ENCODE measurements around the gene RRP1.

Gene RRP1

DNA sequence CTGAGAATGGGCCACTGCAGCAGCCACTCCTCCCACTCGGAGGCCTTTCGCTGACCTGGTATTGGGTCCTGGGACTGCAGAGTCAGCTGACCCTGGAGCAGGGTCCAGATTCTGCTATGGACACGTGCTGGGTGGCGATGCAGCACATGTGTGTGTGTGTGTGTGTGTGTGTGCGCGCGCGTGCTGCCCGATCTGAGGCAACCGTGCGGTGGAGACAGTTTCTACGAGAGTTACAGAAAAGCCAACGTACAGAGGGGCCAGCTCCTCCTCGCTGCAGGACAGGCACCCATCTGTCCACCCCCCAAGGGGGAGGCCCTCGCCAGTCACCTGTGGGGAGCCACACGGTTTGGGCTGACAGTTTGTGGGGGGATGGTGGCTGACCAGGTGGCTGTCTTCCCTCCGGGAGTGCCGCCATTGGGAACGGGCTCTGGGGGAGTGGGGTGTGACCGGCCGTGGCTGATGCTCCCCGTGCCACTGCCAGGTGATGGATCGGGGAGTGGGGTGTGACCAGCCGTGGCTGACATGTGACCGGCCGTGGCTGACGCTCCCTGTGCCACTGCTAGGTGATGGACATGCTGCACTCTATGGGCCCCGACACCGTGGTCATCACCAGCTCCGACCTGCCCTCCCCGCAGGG is 37.3 kb upstream of the RRP1 start:
- Histone ChIP-seq H3K36me3 (ENCODE audit: control insufficient read depth in 1 of 2, insufficient read depth in 2 of 2, low read length in 2 of 2) (peaks cover 37 to 89% of the 10 kb centered on the region in 2 donors), H3K4me1 (ENCODE audit: control insufficient read depth in 1 of 2, insufficient read depth in 2 of 2, low read length in 2 of 2) (no peaks in the 10 kb centered on the region), H3K27ac (ENCODE audit: low read length) (no peak overlapping the region), H3K9me3 (ENCODE audit: control insufficient read depth in 1 of 2, low read length in 2 of 2) (no peaks in the 10 kb centered on the region), H3K4me3 (ENCODE audit: low read depth in 1 of 2, low read length in 2 of 2) (no peak overlapping the region), H3K27me3 (ENCODE audit: low read depth, low read length) (no peaks in the 10 kb centered on the region)

GRCh38 chr21:43752758-43753438 is 36.5 kb upstream of the RRP1 start:
- no peaks in the 10 kb centered on the region for H3K9me3 ChIP-seq (ENCODE audit: control insufficient read depth in 1 of 2, low read length in 2 of 2)
- no peak overlapping the region for H3K27ac ChIP-seq (ENCODE audit: low read length)
- peaks cover 32 to 82% of the 10 kb centered on the region in 2 donors for H3K36me3 ChIP-seq (ENCODE audit: control insufficient read depth in 1 of 2, insufficient read depth in 2 of 2, low read length in 2 of 2)
- H3K4me1 ChIP-seq (ENCODE audit: control insufficient read depth in 1 of 2, insufficient read depth in 2 of 2, low read length in 2 of 2), result peaks cover 0 to 4% of the 10 kb centered on the region in 2 donors
- no peak overlapping the region for H3K4me3 ChIP-seq (ENCODE audit: low read depth in 1 of 2, low read length in 2 of 2)
- no peaks in the 10 kb centered on the region for H3K27me3 ChIP-seq (ENCODE audit: low read depth, low read length)

DNA sequence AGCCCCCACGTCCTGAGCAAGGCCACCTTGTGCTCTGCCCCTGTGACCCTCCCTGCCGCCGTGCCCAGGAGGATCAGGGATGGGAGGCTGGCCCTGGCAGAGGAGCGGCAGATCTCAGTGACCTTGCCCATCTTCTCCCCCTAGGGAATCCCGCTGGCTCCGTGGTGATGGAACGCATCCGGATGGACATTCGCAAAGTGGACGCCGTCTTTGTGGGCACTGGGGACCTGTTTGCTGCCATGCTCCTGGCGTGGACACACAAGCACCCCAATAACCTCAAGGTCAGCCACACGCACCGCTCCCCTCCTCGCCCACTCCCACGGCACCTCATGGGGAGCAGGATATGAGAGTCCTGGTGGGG is 36.0 kb upstream of the RRP1 start:
- no peak overlapping the region for H3K4me3 ChIP-seq (ENCODE audit: low read depth in 1 of 2, low read length in 2 of 2)
- no peaks in the 10 kb centered on the region for H3K27me3 ChIP-seq (ENCODE audit: low read depth, low read length)
- H3K27ac ChIP-seq (ENCODE audit: low read length), result no peak overlapping the region
- peaks cover 0 to 4% of the 10 kb centered on the region in 2 donors for H3K4me1 ChIP-seq (ENCODE audit: control insufficient read depth in 1 of 2, insufficient read depth in 2 of 2, low read length in 2 of 2)
- no peaks in the 10 kb centered on the region for H3K9me3 ChIP-seq (ENCODE audit: control insufficient read depth in 1 of 2, low read length in 2 of 2)
- H3K36me3 ChIP-seq (ENCODE audit: control insufficient read depth in 1 of 2, insufficient read depth in 2 of 2, low read length in 2 of 2), result peaks cover 32 to 77% of the 10 kb centered on the region in 2 donors

DNA sequence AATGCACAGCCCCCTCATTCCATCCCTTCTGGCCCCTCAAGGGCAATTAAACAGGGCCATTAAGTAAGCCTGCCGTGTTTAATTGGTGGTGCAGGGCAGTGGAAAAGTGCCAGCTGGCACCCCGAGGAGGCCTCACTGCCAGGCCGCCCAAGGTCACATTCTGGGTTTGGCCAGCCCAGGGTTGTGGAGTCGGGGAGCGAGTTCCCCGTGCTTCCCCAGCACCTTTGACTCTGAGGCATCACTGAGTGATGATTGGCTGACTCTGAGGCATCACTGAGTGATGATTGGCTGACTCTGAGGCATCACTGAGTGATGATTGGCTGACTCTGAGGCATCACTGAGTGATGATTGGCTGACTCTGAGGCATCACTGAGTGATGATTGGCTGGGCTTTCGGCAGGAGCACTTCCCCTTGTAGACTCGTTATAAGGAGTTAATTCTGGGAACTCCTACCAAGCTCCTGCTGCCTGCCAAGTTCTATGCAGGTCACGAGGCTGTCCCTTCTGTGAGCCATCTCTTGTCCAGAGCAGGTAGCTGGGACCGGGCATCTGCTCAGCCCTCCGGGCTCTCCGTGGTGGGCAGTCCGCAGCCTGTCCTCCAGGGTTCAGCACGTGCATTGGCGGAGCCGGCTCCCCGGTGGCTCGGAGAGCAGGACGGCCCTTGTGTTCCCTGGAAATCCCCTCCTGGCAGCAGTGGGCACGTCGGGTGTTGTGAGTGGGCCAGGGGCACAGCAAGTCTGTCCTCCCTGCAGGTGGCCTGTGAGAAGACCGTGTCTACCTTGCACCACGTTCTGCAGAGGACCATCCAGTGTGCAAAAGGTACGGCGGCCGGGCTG is 34.2 kb upstream of the RRP1 start:
- no peak overlapping the region for H3K4me3 ChIP-seq (ENCODE audit: low read depth in 1 of 2, low read length in 2 of 2)
- peaks cover 0 to 4% of the 10 kb centered on the region in 2 donors for H3K4me1 ChIP-seq (ENCODE audit: control insufficient read depth in 1 of 2, insufficient read depth in 2 of 2, low read length in 2 of 2)
- H3K27ac ChIP-seq (ENCODE audit: low read length), result no peak overlapping the region
- H3K36me3 ChIP-seq (ENCODE audit: control insufficient read depth in 1 of 2, insufficient read depth in 2 of 2, low read length in 2 of 2), result peaks cover 37 to 61% of the 10 kb centered on the region in 2 donors
- H3K9me3 ChIP-seq (ENCODE audit: control insufficient read depth in 1 of 2, low read length in 2 of 2), result no peaks in the 10 kb centered on the region
- no peaks in the 10 kb centered on the region for H3K27me3 ChIP-seq (ENCODE audit: low read depth, low read length)

- H3K9me3 ChIP-seq (ENCODE audit: control insufficient read depth in 1 of 2, low read length in 2 of 2), result no peaks in the 10 kb centered on the region
- no peak overlapping the region for H3K4me3 ChIP-seq (ENCODE audit: low read depth in 1 of 2, low read length in 2 of 2)
- no peaks in the 10 kb centered on the region for H3K27me3 ChIP-seq (ENCODE audit: low read depth, low read length)
- peaks cover 0 to 4% of the 10 kb centered on the region in 2 donors for H3K4me1 ChIP-seq (ENCODE audit: control insufficient read depth in 1 of 2, insufficient read depth in 2 of 2, low read length in 2 of 2)
- H3K36me3 ChIP-seq (ENCODE audit: control insufficient read depth in 1 of 2, insufficient read depth in 2 of 2, low read length in 2 of 2), result peaks cover 29 to 57% of the 10 kb centered on the region in 2 donors
- no peak overlapping the region for H3K27ac ChIP-seq (ENCODE audit: low read length)
Observed at GRCh38 chr21:43755820-43756594, 33.4 kb upstream of the RRP1 start.

- Histone ChIP-seq H3K4me3 (ENCODE audit: low read depth in 1 of 2, low read length in 2 of 2) (no peak overlapping the region), H3K27ac (ENCODE audit: low read length) (no peak overlapping the region), H3K27me3 (ENCODE audit: low read depth, low read length) (no peaks in the 10 kb centered on the region), H3K4me1 (ENCODE audit: control insufficient read depth in 1 of 2, insufficient read depth in 2 of 2, low read length in 2 of 2) (peaks cover 0 to 4% of the 10 kb centered on the region in 2 donors), H3K36me3 (ENCODE audit: control insufficient read depth in 1 of 2, insufficient read depth in 2 of 2, low read length in 2 of 2) (peaks cover 29 to 57% of the 10 kb centered on the region in 2 donors), H3K9me3 (ENCODE audit: control insufficient read depth in 1 of 2, low read length in 2 of 2) (no peaks in the 10 kb centered on the region)
Observed at GRCh38 chr21:43757601-43758000, 31.8 kb upstream of the RRP1 start.

DNA sequence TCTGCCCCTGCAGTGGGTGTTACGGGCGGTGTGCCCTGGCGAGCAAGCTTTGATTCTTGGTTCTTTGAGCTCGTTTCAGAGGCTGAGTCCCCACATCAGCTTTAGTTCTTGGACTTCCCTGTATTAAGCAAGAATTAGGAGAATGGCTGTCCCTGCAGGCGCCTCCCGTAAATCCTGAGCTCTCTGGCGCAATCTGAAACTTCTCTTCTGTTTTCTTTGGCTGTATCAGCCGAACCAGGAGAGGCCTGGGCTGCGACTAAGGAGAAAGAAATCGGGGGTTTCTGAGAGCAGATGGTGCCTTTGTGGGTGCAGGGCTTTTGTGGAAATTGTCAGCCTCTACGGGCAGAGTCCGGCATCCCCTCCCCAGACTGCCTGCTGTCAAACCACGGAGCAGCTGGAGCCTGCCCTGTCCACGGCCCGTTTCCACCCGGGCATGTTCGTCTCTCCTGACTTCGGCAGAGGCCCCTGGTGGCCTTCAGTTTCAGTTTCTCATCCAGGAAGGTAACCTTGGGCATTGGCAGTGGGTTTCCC is 31.2 kb upstream of the RRP1 start:
- Histone ChIP-seq H3K4me1 (ENCODE audit: control insufficient read depth in 1 of 2, insufficient read depth in 2 of 2, low read length in 2 of 2) (peaks cover 0 to 4% of the 10 kb centered on the region in 2 donors), H3K9me3 (ENCODE audit: control insufficient read depth in 1 of 2, low read length in 2 of 2) (no peaks in the 10 kb centered on the region), H3K36me3 (ENCODE audit: control insufficient read depth in 1 of 2, insufficient read depth in 2 of 2, low read length in 2 of 2) (peaks cover 29 to 57% of the 10 kb centered on the region in 2 donors), H3K27ac (ENCODE audit: low read length) (peak overlapping the region; percentile 65), H3K27me3 (ENCODE audit: low read depth, low read length) (no peaks in the 10 kb centered on the region), H3K4me3 (ENCODE audit: low read depth in 1 of 2, low read length in 2 of 2) (peak overlapping the region; percentile 21 to 33)

- Histone ChIP-seq H3K27ac (ENCODE audit: low read length) (peak overlapping the region; percentile 65), H3K9me3 (ENCODE audit: control insufficient read depth in 1 of 2, low read length in 2 of 2) (no peaks in the 10 kb centered on the region), H3K36me3 (ENCODE audit: control insufficient read depth in 1 of 2, insufficient read depth in 2 of 2, low read length in 2 of 2) (peaks cover 23 to 50% of the 10 kb centered on the region in 2 donors), H3K27me3 (ENCODE audit: low read depth, low read length) (no peaks in the 10 kb centered on the region), H3K4me3 (ENCODE audit: low read depth in 1 of 2, low read length in 2 of 2) (peak overlapping the region; percentile 21 to 33), H3K4me1 (ENCODE audit: control insufficient read depth in 1 of 2, insufficient read depth in 2 of 2, low read length in 2 of 2) (peaks cover 0 to 4% of the 10 kb centered on the region in 2 donors)
Observed at GRCh38 chr21:43758811-43759210, 30.6 kb upstream of the RRP1 start.

DNA sequence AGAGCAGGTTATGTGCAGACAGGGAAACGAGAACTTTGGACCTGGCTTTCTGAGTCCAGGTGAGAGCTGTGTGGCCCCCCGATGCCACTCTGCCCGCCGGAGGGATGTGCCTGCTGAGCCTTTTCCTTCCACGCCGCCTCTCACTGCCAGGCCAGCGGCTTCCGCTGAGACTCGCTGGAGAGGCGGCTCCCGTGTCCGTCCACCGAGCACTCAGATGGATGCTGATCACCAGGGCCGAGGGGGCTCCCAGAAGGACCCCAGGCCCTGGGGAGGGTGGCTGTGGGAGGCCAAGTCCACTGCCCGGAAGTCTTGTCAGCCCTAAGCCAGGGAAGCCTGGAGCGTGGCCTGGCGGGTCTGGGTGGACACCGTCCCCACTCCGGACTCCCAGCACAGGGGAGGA is 29.7 kb upstream of the RRP1 start:
- Histone ChIP-seq H3K9me3 (ENCODE audit: control insufficient read depth in 1 of 2, low read length in 2 of 2) (no peaks in the 10 kb centered on the region), H3K4me3 (ENCODE audit: low read depth in 1 of 2, low read length in 2 of 2) (no peak overlapping the region), H3K27me3 (ENCODE audit: low read depth, low read length) (no peaks in the 10 kb centered on the region), H3K36me3 (ENCODE audit: control insufficient read depth in 1 of 2, insufficient read depth in 2 of 2, low read length in 2 of 2) (peaks cover 15 to 43% of the 10 kb centered on the region in 2 donors), H3K27ac (ENCODE audit: low read length) (no peak overlapping the region), H3K4me1 (ENCODE audit: control insufficient read depth in 1 of 2, insufficient read depth in 2 of 2, low read length in 2 of 2) (peaks cover 0 to 4% of the 10 kb centered on the region in 2 donors)

- H3K4me3 ChIP-seq (ENCODE audit: low read depth in 1 of 2, low read length in 2 of 2), result no peak overlapping the region
- no peaks in the 10 kb centered on the region for H3K9me3 ChIP-seq (ENCODE audit: control insufficient read depth in 1 of 2, low read length in 2 of 2)
- H3K4me1 ChIP-seq (ENCODE audit: control insufficient read depth in 1 of 2, insufficient read depth in 2 of 2, low read length in 2 of 2), result peaks cover 0 to 4% of the 10 kb centered on the region in 2 donors
- H3K27me3 ChIP-seq (ENCODE audit: low read depth, low read length), result no peaks in the 10 kb centered on the region
- H3K27ac ChIP-seq (ENCODE audit: low read length), result no peak overlapping the region
- H3K36me3 ChIP-seq (ENCODE audit: control insufficient read depth in 1 of 2, insufficient read depth in 2 of 2, low read length in 2 of 2), result peaks cover 15 to 36% of the 10 kb centered on the region in 2 donors
Observed at GRCh38 chr21:43760391-43760958, 28.9 kb upstream of the RRP1 start.

All from muscle layer of duodenum (tissue), 2 donors.